CD4-positive, alpha-beta memory T cell (primary cell): ENCODE results near the gene BIRC7. TPM values are rescaled to one million over a fixed set of nuclear protein-coding genes. Genes with fewer than 3 reads are reported as not detected.

ENCODE experiments used
- CTCF ChIA-PET: fragments of 350-600 bp; sonication (Branson Sonifier 250); formaldehyde crosslinking; loops from one replicate; lab custom pipeline; 2021; ENCODE audit warnings: inconsistent platforms; ENCODE audit not compliant: partially characterized antibody; lab: Charles Lee
- POLR2A ChIA-PET: fragments of 350-600 bp; sonication (Branson Sonifier 250); formaldehyde crosslinking; loops from one replicate; lab custom pipeline; 2021; ENCODE audit not compliant: partially characterized antibody; lab: Charles Lee
- DNase-seq, 5 donors: peaks; one replicate each; pipeline versions ENCODE4 v3.0.0 to v3.0.0-alpha.2; 2020 to 2022; ENCODE audit warnings: mixed read lengths in 1 of 5
- H3K27ac ChIP-seq: one replicate; pipeline ENCODE4 v1.7.0; 2013; ENCODE audit warnings: low read depth, low read length
- H3K27me3 ChIP-seq: 2 replicates; pipeline ENCODE4 v1.7.0; 2013; ENCODE audit warnings: mild to moderate bottlenecking, low read length, moderate library complexity; ENCODE audit not compliant: insufficient read depth
- H3K36me3 ChIP-seq: 2 replicates; pipeline ENCODE4 v1.7.0; 2013; ENCODE audit warnings: mild to moderate bottlenecking, low read length, moderate library complexity; ENCODE audit not compliant: insufficient read depth
- H3K4me1 ChIP-seq: 2 replicates; pipeline ENCODE4 v1.7.0; 2013; ENCODE audit warnings: mild to moderate bottlenecking, low read length, moderate library complexity; ENCODE audit not compliant: insufficient read depth
- H3K4me3 ChIP-seq, 2 donors: one replicate each; pipeline ENCODE4 v1.7.0; 2013; ENCODE audit warnings: low read length in 2 of 2, mild to moderate bottlenecking in 1 of 2
- H3K9me3 ChIP-seq, 2 donors: one replicate each; pipeline ENCODE4 v1.7.0; 2013; ENCODE audit warnings: low read length in 2 of 2, control low read depth in 1 of 2; ENCODE audit not compliant: control insufficient read depth in 1 of 2
- H3K27ac Mint-ChIP-seq, 7 donors: one replicate each; pipeline ENCODE4 v1.8.0; 2020 to 2021; ENCODE audit warnings: mixed read lengths in 7 of 7, mild to moderate bottlenecking in 6 of 7, inconsistent platforms in 3 of 7, moderate library complexity in 3 of 7
- H3K27me3 Mint-ChIP-seq, 2 donors: one replicate each; pipeline ENCODE4 v1.8.0; 2020 to 2021; ENCODE audit warnings: mixed read lengths in 2 of 2
- H3K36me3 Mint-ChIP-seq, 2 donors: one replicate each; pipeline ENCODE4 v1.8.0; 2020 to 2021; ENCODE audit warnings: mixed read lengths in 2 of 2, inconsistent platforms in 1 of 2, mild to moderate bottlenecking in 1 of 2
- H3K4me1 Mint-ChIP-seq, 4 donors: one replicate each; pipeline ENCODE4 v1.8.0; 2020 to 2021; ENCODE audit warnings: mixed read lengths in 4 of 4, mild to moderate bottlenecking in 1 of 4
- H3K4me3 Mint-ChIP-seq, 8 donors: one replicate each; pipeline ENCODE4 v1.8.0; 2020 to 2021; ENCODE audit warnings: mixed read lengths in 8 of 8, mild to moderate bottlenecking in 7 of 8, moderate library complexity in 6 of 8, inconsistent platforms in 3 of 8
- H3K9me3 Mint-ChIP-seq, 8 donors: one replicate each; pipeline ENCODE4 v1.8.0; 2020 to 2021; ENCODE audit warnings: mixed read lengths in 8 of 8, mild to moderate bottlenecking in 5 of 8, inconsistent platforms in 3 of 8, moderate library complexity in 1 of 8
- intact Hi-C: fragments of 100-400 bp; cut with micrococcal nuclease; formaldehyde crosslinking; loops from one replicate; pipeline ENCODE4 v1.15.1; 2023
- microRNA-seq: library from miRNA; unstranded; fragments of <30 nt; microRNA quantifications from one replicate; pipeline ENCODE4 v1.2.0, GENCODE V29; 2021; ENCODE audit warnings: borderline replicate concordance, borderline number of aligned reads, borderline microRNAs expressed, mixed read lengths
- polyA plus RNA-seq, 2 donors: library from polyadenylated mRNA; unstranded; fragments of 300-500 nt; fragmentation: Illumina TruSeq; gene quantifications; one replicate each; pipeline ENCODE4 v1.2.3, GENCODE V29; 2021
- total RNA-seq, 2 experiments: library from RNA; stranded (reverse); gene quantifications; one replicate each; pipeline ENCODE4 v1.2.3, GENCODE V29; 2021

Gene BIRC7
- total and polyA plus RNA-seq, 4 experiments from 2014 or later = not detected

DNA sequence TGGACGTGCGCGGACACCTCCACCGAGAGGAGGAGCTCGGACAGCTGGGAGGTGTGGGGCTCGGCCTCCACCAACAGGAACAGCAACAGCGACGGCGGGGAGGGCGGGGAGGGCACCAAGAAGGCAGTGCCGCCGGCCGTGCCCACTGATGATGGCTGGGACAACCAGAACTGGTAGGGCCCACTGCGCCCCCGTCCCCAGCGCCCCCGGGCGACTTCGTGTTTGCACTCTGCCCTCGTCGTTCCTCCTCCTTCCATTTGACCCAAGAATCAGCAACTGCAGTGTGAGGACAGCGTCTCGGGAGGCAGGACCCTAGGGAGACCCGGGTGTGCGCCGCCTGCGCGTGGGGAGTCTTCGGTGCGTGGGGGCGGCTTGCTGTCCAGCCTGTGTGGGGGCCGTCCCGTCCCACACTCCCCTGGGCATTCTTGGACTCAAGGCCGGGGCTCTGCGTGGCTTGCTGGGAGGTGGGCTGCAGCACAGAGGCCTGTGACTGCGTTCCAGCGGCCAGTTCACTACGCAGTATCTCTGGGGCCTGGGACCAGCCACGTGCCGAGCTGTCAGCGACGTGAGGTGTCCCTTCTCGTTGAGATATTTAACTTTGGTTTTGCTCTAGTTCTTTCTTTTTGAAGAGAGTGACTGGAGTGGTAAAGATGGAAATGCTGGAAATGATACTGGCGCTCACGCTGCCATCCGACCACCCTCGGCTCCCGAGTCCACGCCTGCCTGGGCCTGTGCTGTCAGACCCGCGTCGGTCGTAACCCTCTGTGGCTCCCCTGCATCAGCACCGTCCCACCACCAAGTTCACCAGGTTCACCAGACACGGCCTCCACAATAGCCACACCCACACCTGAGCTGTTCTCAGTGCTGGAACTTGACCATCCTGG is 52.2 kb downstream of the BIRC7 start:
- H3K27ac Mint-ChIP-seq = no peak overlapping the region
- Histone ChIP-seq H3K27ac (no peak overlapping the region), H3K4me3 (no peak overlapping the region), H3K4me1 (no peaks in the 10 kb centered on the region), H3K36me3 (peaks cover 13% of the 10 kb centered on the region), H3K27me3 (no peaks in the 10 kb centered on the region), H3K9me3 (no peaks in the 10 kb centered on the region)
- H3K27me3 Mint-ChIP-seq = no peaks in the 10 kb centered on the region
- no peaks in the 10 kb centered on the region for H3K9me3 Mint-ChIP-seq
- ChIA-PET POLR2A (no interaction called here), CTCF (no interaction called here)
- H3K4me3 Mint-ChIP-seq = no peak overlapping the region
- peaks cover 3 to 23% of the 10 kb centered on the region in 2 donors for H3K36me3 Mint-ChIP-seq
- H3K4me1 Mint-ChIP-seq = peaks cover 0 to 15% (median 2%) of the 10 kb centered on the region in 4 donors
- DNase-seq = peak in 1 of 5 donors; percentile 13
- intact Hi-C loops = no loop called here

DNA sequence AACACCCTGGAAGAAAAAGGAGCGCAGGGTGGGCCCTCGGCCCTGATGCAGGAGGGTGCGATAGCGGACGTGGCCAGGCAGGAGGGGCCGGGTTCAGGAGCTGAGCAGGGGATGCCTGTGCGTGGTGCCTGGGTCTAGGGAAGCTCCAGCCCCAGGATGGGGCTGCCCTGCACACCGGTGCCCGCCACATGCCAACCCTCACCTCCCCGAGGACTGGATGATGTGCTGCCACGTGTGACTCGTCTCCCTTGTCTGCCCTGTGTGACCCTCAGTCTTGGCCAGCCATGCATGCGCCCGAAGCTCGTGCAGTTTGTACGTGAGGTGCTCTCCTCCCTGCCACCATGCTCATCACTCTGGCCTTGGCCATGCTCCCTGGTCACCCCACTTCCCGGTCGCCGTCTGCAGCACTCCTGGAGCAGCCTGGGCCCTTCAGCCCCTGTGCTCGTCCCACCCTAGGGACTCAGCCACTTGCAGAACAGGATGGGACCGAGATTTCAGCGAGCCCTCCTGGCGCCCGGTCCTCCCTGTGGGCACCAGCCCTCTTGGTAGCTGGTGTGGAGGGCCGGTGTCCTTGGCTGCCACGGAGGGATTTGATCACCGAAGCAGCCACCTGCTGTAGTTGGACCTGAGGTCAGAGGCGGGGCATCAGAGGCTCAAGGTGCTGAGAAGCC is 53.0 kb downstream of the BIRC7 start:
- H3K27ac ChIP-seq = no peak overlapping the region
- intact Hi-C loops = no loop called here
- H3K9me3 ChIP-seq = no peaks in the 10 kb centered on the region
- no peaks in the 10 kb centered on the region for H3K27me3 ChIP-seq
- peaks cover 3 to 22% of the 10 kb centered on the region in 2 donors for H3K36me3 Mint-ChIP-seq
- H3K4me3 Mint-ChIP-seq = no peak overlapping the region
- H3K27me3 Mint-ChIP-seq = no peaks in the 10 kb centered on the region
- no peaks in the 10 kb centered on the region for H3K4me1 ChIP-seq
- ChIA-PET POLR2A (interaction anchor here (0.6 kb wide), 1 partner anchor 711 kb away, joined by 3 read pairs; no protein-coding TSS in a partner anchor), CTCF (interaction anchor here (1.3 kb wide), 1 partner anchor 65 kb away, joined by 3 read pairs; no protein-coding TSS in a partner anchor)
- H3K4me3 ChIP-seq = no peak overlapping the region
- H3K9me3 Mint-ChIP-seq = no peaks in the 10 kb centered on the region
- peaks cover 0 to 13% (median 1%) of the 10 kb centered on the region in 4 donors for H3K4me1 Mint-ChIP-seq
- DNase-seq = peak in 1 of 5 donors; percentile 29
- H3K27ac Mint-ChIP-seq = no peak overlapping the region
- peaks cover 12% of the 10 kb centered on the region for H3K36me3 ChIP-seq

GRCh38 chr20:63289311-63290135 is 53.8 kb downstream of the BIRC7 start:
- ChIA-PET CTCF (interaction anchor here (1.3 kb wide), 1 partner anchor 66 kb away, joined by 3 read pairs; no protein-coding TSS in a partner anchor), POLR2A (interaction anchor here (0.6 kb wide), 1 partner anchor 710 kb away, joined by 3 read pairs; no protein-coding TSS in a partner anchor)
- intact Hi-C loops = no loop called here
- Mint-ChIP-seq H3K4me1 (peaks cover 0 to 7% (median under 1%) of the 10 kb centered on the region in 4 donors), H3K27me3 (no peaks in the 10 kb centered on the region), H3K9me3 (no peaks in the 10 kb centered on the region), H3K27ac (no peak overlapping the region), H3K36me3 (peaks cover 3 to 18% of the 10 kb centered on the region in 2 donors), H3K4me3 (no peak overlapping the region)
- Histone ChIP-seq H3K36me3 (peaks cover 12% of the 10 kb centered on the region), H3K27me3 (no peaks in the 10 kb centered on the region), H3K4me3 (no peak overlapping the region), H3K27ac (no peak overlapping the region), H3K9me3 (no peaks in the 10 kb centered on the region), H3K4me1 (no peaks in the 10 kb centered on the region)
- DNase-seq = peak in 1 of 5 donors; percentile 35

Small RNAs within 50 kb of the gene (microRNA-seq; reads per million reads assigned to microRNA genes)
- gene MIR3196 (not detected), gene MIR4326 (not detected)

Other genes starting within 250 kb of the BIRC7 start
- not detected for gene BHLHE23, start 228.9 kb upstream of the BIRC7 start, total RNA-seq
- gene BHLHE23, start 228.9 kb upstream of the BIRC7 start, polyA plus RNA-seq = not detected
- gene YTHDF1, start 19.8 kb upstream of the BIRC7 start, total RNA-seq = 10 to 100 TPM; 47.7 to 48.1 TPM
- 10 to 100 TPM; 21.1 to 43.2 TPM for gene YTHDF1, start 19.8 kb upstream of the BIRC7 start, polyA plus RNA-seq
- not detected for gene NKAIN4, start 18.6 kb downstream of the BIRC7 start, total RNA-seq
- gene NKAIN4, start 18.6 kb downstream of the BIRC7 start, polyA plus RNA-seq = not detected
- 100 to 1,000 TPM; 113 to 120 TPM for gene ARFGAP1, start 36.9 kb downstream of the BIRC7 start, total RNA-seq
- gene ARFGAP1, start 36.9 kb downstream of the BIRC7 start, polyA plus RNA-seq = 10 to 100 TPM; 11.5 to 26.0 TPM
- under 1 TPM in 1 of 2 experiments, not detected in 1; 0.11 TPM for gene COL20A1, start 57.3 kb downstream of the BIRC7 start, total RNA-seq
- gene COL20A1, start 57.3 kb downstream of the BIRC7 start, polyA plus RNA-seq = not detected
- not detected for gene CHRNA4, start 125.4 kb downstream of the BIRC7 start, total RNA-seq
- gene CHRNA4, start 125.4 kb downstream of the BIRC7 start, polyA plus RNA-seq = not detected
- not detected for gene KCNQ2, start 236.8 kb downstream of the BIRC7 start, total RNA-seq
- gene KCNQ2, start 236.8 kb downstream of the BIRC7 start, polyA plus RNA-seq = not detected